Activated CD8-positive, alpha-beta memory T cell treated with anti-CD3 and anti-CD28 coated beads, Interleukin-2, amount 50 U/mL, for 1 hour (primary cell): ENCODE results near the gene SLC18A3.

Experiments
- DNase-seq: peaks from one replicate; pipeline ENCODE4 v3.0.0-alpha.2; 2020; ENCODE audit errors: extremely low read depth

SLC18A3 gene

GRCh38 chr10:49610114-49610457 lies at the start of gene SLC18A3:
TSS of gene SLC18A3 (plus strand) at chr10:49610310. CDS start at chr10:49610741, 431 bp downstream.
- DNase-seq: no peak

GRCh38 chr10:49560526-49560925 lies 49.6 kb upstream of the SLC18A3 start:
- no peak for DNase-seq

- DNase-seq: no peak
Observed at GRCh38 chr10:49562893-49563292, 47.2 kb upstream of the SLC18A3 start.

- DNase-seq: no peak
Observed at GRCh38 chr10:49564461-49565009, 45.6 kb upstream of the SLC18A3 start.

- no peak for DNase-seq
Observed at GRCh38 chr10:49567810-49568209, 42.3 kb upstream of the SLC18A3 start.

- DNase-seq: no peak
Observed at GRCh38 chr10:49568235-49568634, 41.9 kb upstream of the SLC18A3 start.

GRCh38 chr10:49569031-49569631 lies 41.0 kb upstream of the SLC18A3 start:
- no peak for DNase-seq

- no peak for DNase-seq
Observed at GRCh38 chr10:49571388-49571787, 38.7 kb upstream of the SLC18A3 start.

- no peak for DNase-seq
Observed at GRCh38 chr10:49572594-49573114, 37.5 kb upstream of the SLC18A3 start.

GRCh38 chr10:49575489-49576072 lies 34.5 kb upstream of the SLC18A3 start:
- DNase-seq: no peak

- DNase-seq: no peak
Observed at GRCh38 chr10:49577182-49577925, 32.8 kb upstream of the SLC18A3 start.

- DNase-seq: no peak
Observed at GRCh38 chr10:49578392-49578791, 31.7 kb upstream of the SLC18A3 start.

- DNase-seq: no peak
Observed at GRCh38 chr10:49579621-49580020, 30.5 kb upstream of the SLC18A3 start.

- no peak for DNase-seq
Observed at GRCh38 chr10:49585387-49585786, 24.7 kb upstream of the SLC18A3 start.

- no peak for DNase-seq
Observed at GRCh38 chr10:49587981-49588380, 22.1 kb upstream of the SLC18A3 start.

GRCh38 chr10:49592726-49593563 lies 17.2 kb upstream of the SLC18A3 start:
- DNase-seq: no peak

- DNase-seq: no peak
Observed at GRCh38 chr10:49593564-49593875, 16.6 kb upstream of the SLC18A3 start.

- DNase-seq: no peak
Observed at GRCh38 chr10:49593998-49594397, 16.1 kb upstream of the SLC18A3 start.

- no peak for DNase-seq
Observed at GRCh38 chr10:49594594-49594993, 15.5 kb upstream of the SLC18A3 start.

- DNase-seq: no peak
Observed at GRCh38 chr10:49595003-49595712, 15.0 kb upstream of the SLC18A3 start.
